Esophagus muscularis mucosa (tissue), 4 donors: ENCODE measurements around the gene PLA2G12A. TPM values are rescaled to one million over a fixed set of nuclear protein-coding genes. Genes with fewer than 3 reads are reported as not detected.

ENCODE experiments used
- DNase-seq: peaks from one replicate; pipeline ENCODE4 v3.0.0-alpha.2; 2017; ENCODE audit errors: extremely low spot score
- H3K27ac ChIP-seq, 4 donors: fragments of 200-600 bp; sonication (generic); replicated peaks in 1 of 4; 1 replicate in 3 of 4; 2 replicates in 1 of 4; pipeline ENCODE4 v1.5.1; 2016 to 2019; ENCODE audit warnings: mild to moderate bottlenecking in 1 of 4
- H3K27me3 ChIP-seq, 4 donors: fragments of 200-600 bp; sonication (generic); one replicate each; pipeline versions ENCODE4 v1.5.1 to v1.6.0; 2016 to 2019
- H3K36me3 ChIP-seq, 4 donors: fragments of 200-600 bp; sonication (generic); one replicate each; pipeline ENCODE4 v1.5.1; 2016 to 2019
- H3K4me1 ChIP-seq, 4 donors: fragments of 200-600 bp; sonication (generic); one replicate each; pipeline ENCODE4 v1.5.1; 2016 to 2019
- H3K4me3 ChIP-seq, 4 donors: fragments of 200-600 bp; sonication (generic); 1 replicate in 2 of 4; 2 replicates in 2 of 4; pipeline ENCODE4 v1.5.1; 2016 to 2019; ENCODE audit warnings: mild to moderate bottlenecking in 4 of 4, moderate library complexity in 1 of 4
- H3K9me3 ChIP-seq, 4 donors: fragments of 200-600 bp; sonication (generic); 1 replicate in 3 of 4; 2 replicates in 1 of 4; pipeline ENCODE4 v1.5.1; 2016 to 2019
- CTCF ChIP-seq, 3 experiments: fragments of 200-600 bp in 2 of 3; fragments of 450-650 bp in 1 of 3; sonication (generic) in 2 of 3; IDR thresholded peaks; one replicate each; pipeline ENCODE4 v1.5.1; 2017 to 2019; ENCODE audit warnings: antibody characterized with exemption in 3 of 3, mild to moderate bottlenecking in 2 of 3, moderate library complexity in 1 of 3
- EP300 ChIP-seq: sonication (generic); formaldehyde crosslinking; IDR thresholded peaks from one replicate; pipeline ENCODE4 v1.6.1; 2017; ENCODE audit warnings: antibody characterized with exemption
- POLR2A ChIP-seq: fragments of 450-650 bp; IDR thresholded peaks from one replicate; pipeline ENCODE4 v1.6.1; 2017; ENCODE audit warnings: antibody characterized with exemption, moderate library complexity, mild to moderate bottlenecking, low read depth
- POLR2AphosphoS5 ChIP-seq, 2 donors: sonication (generic); formaldehyde crosslinking; IDR thresholded peaks; one replicate each; pipeline ENCODE4 v1.6.1; 2017; ENCODE audit warnings: antibody characterized with exemption in 2 of 2
- WGBS: methylation state at CpG from one replicate; pipeline ENCODE4 v1.1.5; 2018; 5-methylcytosine and 5-hydroxymethylcytosine counted together
- intact Hi-C: fragments of 100-400 bp; cut with DNase I; formaldehyde crosslinking; loops from one replicate; pipeline ENCODE4 v1.15.1; 2023
- total RNA-seq, 4 donors: library from RNA; depleted of rRNA; stranded (reverse); fragments of >200 nt; gene quantifications; one replicate each; pipeline versions ENCODE4 v1.1.0 to v1.2.1, GENCODE V29; 2016

The PLA2G12A gene
- total RNA-seq, 4 donors from 2014 or later = 18.8 to 24.5 (median 23.4) TPM

- H3K4me1 ChIP-seq = peaks cover 13 to 20% (median 15%) of the 10 kb centered on the region in 4 donors
- intact Hi-C loops = loop anchor here (2.0 to 5.0 kb wide), 2 partner anchors 26 to 297 kb away; partner anchors contain the start of genes CASP6 and SEC24B
- H3K27me3 ChIP-seq = no peaks in the 10 kb centered on the region
- H3K36me3 ChIP-seq = no peaks in the 10 kb centered on the region
- no peaks in the 10 kb centered on the region for H3K9me3 ChIP-seq
- no peak for TF ChIP-seq POLR2AphosphoS5 (IDR thresholded peaks at IDR 0.05)
- TF ChIP-seq POLR2A = no peak
- TF ChIP-seq CTCF (IDR thresholded peaks at IDR 0.05) = no peak
- TF ChIP-seq EP300 = no peak
- H3K27ac ChIP-seq = peak overlapping the region; percentile 76 to 80 (median 78)
- H3K4me3 ChIP-seq = peak overlapping the region; percentile 78 to 93 (median 88)
- no peak for DNase-seq
- 6% methylated on average over 25 of the region's 25 CpGs for WGBS
Measured at GRCh38 chr4:109729117-109729717, 653 bp downstream of the PLA2G12A start.

GRCh38 chr4:109728385-109728784 lies 1.5 kb downstream of the PLA2G12A start:
- intact Hi-C loops = loop anchor here (2.0 to 5.0 kb wide), 2 partner anchors 26 to 296 kb away; partner anchors contain the start of genes CASP6 and SEC24B
- Histone ChIP-seq H3K27me3 (no peaks in the 10 kb centered on the region), H3K4me3 (peak overlapping the region in 2 of 4 donors; percentile 91 to 93), H3K4me1 (peaks cover 13 to 20% (median 15%) of the 10 kb centered on the region in 4 donors), H3K9me3 (no peaks in the 10 kb centered on the region), H3K27ac (no peak overlapping the region), H3K36me3 (no peaks in the 10 kb centered on the region)
- no peak for TF ChIP-seq POLR2AphosphoS5 (IDR thresholded peaks at IDR 0.05)
- TF ChIP-seq CTCF (IDR thresholded peaks at IDR 0.05) = no peak
- TF ChIP-seq EP300 = no peak
- no peak for TF ChIP-seq POLR2A
- DNase-seq = no peak
- WGBS = 87% methylated on average over 6 of the region's 6 CpGs

- Histone ChIP-seq H3K4me3 (no peak overlapping the region), H3K9me3 (no peaks in the 10 kb centered on the region), H3K27me3 (no peaks in the 10 kb centered on the region), H3K36me3 (no peaks in the 10 kb centered on the region), H3K27ac (no peak overlapping the region), H3K4me1 (peaks cover 0 to 7% (median 2%) of the 10 kb centered on the region in 4 donors)
- DNase-seq = no peak
- intact Hi-C loops = no loop called here
- WGBS = 84% methylated on average over 2 of the region's 2 CpGs
- TF ChIP-seq CTCF (IDR thresholded peaks at IDR 0.05) (no peak), POLR2A (no peak), EP300 (no peak), POLR2AphosphoS5 (IDR thresholded peaks at IDR 0.05) (no peak)
Measured at GRCh38 chr4:109723110-109723509, 6.8 kb downstream of the PLA2G12A start.

- H3K9me3 ChIP-seq = no peaks in the 10 kb centered on the region
- intact Hi-C loops = no loop called here
- no peak overlapping the region for H3K27ac ChIP-seq
- no peaks in the 10 kb centered on the region for H3K27me3 ChIP-seq
- no peaks in the 10 kb centered on the region for H3K4me1 ChIP-seq
- H3K4me3 ChIP-seq = no peak overlapping the region
- no peak for TF ChIP-seq POLR2A
- TF ChIP-seq POLR2AphosphoS5 (IDR thresholded peaks at IDR 0.05) = no peak
- DNase-seq = no peak
- H3K36me3 ChIP-seq = peaks cover 0 to 2% (median under 1%) of the 10 kb centered on the region in 4 donors
Measured at GRCh38 chr4:109722357-109722756, 7.5 kb downstream of the PLA2G12A start.

GRCh38 chr4:109721033-109721432 lies 8.8 kb downstream of the PLA2G12A start:
- intact Hi-C loops = no loop called here
- H3K4me3 ChIP-seq = no peak overlapping the region
- no peak for DNase-seq
- H3K9me3 ChIP-seq = no peaks in the 10 kb centered on the region
- no peaks in the 10 kb centered on the region for H3K27me3 ChIP-seq
- WGBS = 94% methylated on average over 7 of the region's 7 CpGs
- no peak overlapping the region for H3K27ac ChIP-seq
- no peaks in the 10 kb centered on the region for H3K4me1 ChIP-seq
- TF ChIP-seq CTCF (IDR thresholded peaks at IDR 0.05) (no peak), EP300 (no peak), POLR2A (no peak), POLR2AphosphoS5 (IDR thresholded peaks at IDR 0.05) (no peak)
- H3K36me3 ChIP-seq = peaks cover 0 to 15% (median 10%) of the 10 kb centered on the region in 4 donors
